Sigmoid colon (tissue), 7 donors: Measurements from ENCODE around the gene MAD1L1. TPM values are rescaled to one million over a fixed set of nuclear protein-coding genes. Genes with fewer than 3 reads are reported as not detected.

Experiments
- DNase-seq: peaks from one replicate; pipeline ENCODE4 v3.0.0-alpha.2; 2019
- H3K27ac ChIP-seq, 4 donors: fragments of 200-600 bp; sonication (generic); one replicate each; pipeline ENCODE4 v1.5.1; 2016 to 2019; ENCODE audit warnings: mild to moderate bottlenecking in 1 of 4
- H3K27me3 ChIP-seq, 3 donors: fragments of 200-600 bp; sonication (generic); one replicate each; pipeline ENCODE4 v1.5.1; 2019; ENCODE audit warnings: mild to moderate bottlenecking in 1 of 3
- H3K36me3 ChIP-seq, 4 donors: fragments of 200-600 bp; sonication (generic); one replicate each; pipeline ENCODE4 v1.5.1; 2016 to 2019
- H3K4me1 ChIP-seq, 4 donors: fragments of 200-600 bp; sonication (generic); one replicate each; pipeline ENCODE4 v1.5.1; 2017 to 2019
- H3K4me3 ChIP-seq, 4 donors: fragments of 200-600 bp; sonication (generic); one replicate each; pipeline ENCODE4 v1.5.1; 2017 to 2019; ENCODE audit warnings: mild to moderate bottlenecking in 2 of 4, moderate library complexity in 1 of 4
- H3K9me3 ChIP-seq, 4 donors: fragments of 200-600 bp in 3 of 4; sonication (generic) in 3 of 4; one replicate each; pipeline versions ENCODE4 v1.5.1 to v1.6.1; 2013 to 2019
- CTCF ChIP-seq, 4 experiments: fragments of 450-650 bp in 3 of 4; fragments of 200-600 bp in 1 of 4; IDR thresholded peaks; one replicate each; pipeline ENCODE4 v1.5.1; 2016 to 2019; ENCODE audit warnings: antibody characterized with exemption in 4 of 4, mild to moderate bottlenecking in 3 of 4, moderate library complexity in 2 of 4
- EP300 ChIP-seq, 4 donors: sonication (generic); formaldehyde crosslinking; IDR thresholded peaks; one replicate each; pipeline ENCODE4 v1.6.1; 2017; ENCODE audit warnings: antibody characterized with exemption in 4 of 4
- POLR2A ChIP-seq, 2 donors: fragments of 450-650 bp; IDR thresholded peaks; one replicate each; pipeline ENCODE4 v1.6.1; 2016; ENCODE audit warnings: antibody characterized with exemption in 2 of 2, mild to moderate bottlenecking in 2 of 2, moderate library complexity in 2 of 2
- POLR2AphosphoS5 ChIP-seq, 4 donors: sonication (generic); formaldehyde crosslinking; IDR thresholded peaks; one replicate each; pipeline ENCODE4 v1.6.1; 2017; ENCODE audit warnings: antibody characterized with exemption in 4 of 4
- WGBS, 2 donors: extraction: QIAGEN DNeasy Blood & Tissue Kit; methylation state at CpG; one replicate each; pipeline ENCODE4 v1.1.7; 2013; 5-methylcytosine and 5-hydroxymethylcytosine counted together
- intact Hi-C: fragments of 100-400 bp; cut with DNase I; formaldehyde crosslinking; loops from one replicate; pipeline ENCODE4 v1.15.1; 2023
- polyA plus RNA-seq, 3 donors: library from polyadenylated mRNA; stranded (reverse); fragments of 200-250 nt; gene quantifications; one replicate each; pipeline ENCODE4 v1.2.3, GENCODE V29; 2013
- total RNA-seq, 4 donors: library from RNA; depleted of rRNA; stranded (reverse); fragments of >200 nt; gene quantifications; one replicate each; pipeline ENCODE4 v1.1.0, GENCODE V29; 2016
- donor health status: healthy with polysubstance abuse.
- donor health status: Bipolar disorder and iron deficiency.
- donor health status: healthy.

MAD1L1 gene
- total and polyA plus RNA-seq, 7 donors = 10.2 to 38.4 (median 20.6) TPM

- Histone ChIP-seq H3K9me3 (no peaks in the 10 kb centered on the region), H3K27ac (peak overlapping the region in 2 of 4 donors; percentile 16 to 36), H3K27me3 (no peaks in the 10 kb centered on the region), H3K4me3 (no peak overlapping the region), H3K36me3 (peaks cover 0 to 7% (median 0%) of the 10 kb centered on the region in 4 donors), H3K4me1 (no peaks in the 10 kb centered on the region)
- TF ChIP-seq POLR2A (IDR thresholded peaks at IDR 0.05) = no peak
- TF ChIP-seq POLR2AphosphoS5 (IDR thresholded peaks at IDR 0.05) = peak in 1 of 4 donors; percentile 31
- intact Hi-C loops = no loop called here
- DNase-seq = no peak
- 41 to 68% methylated on average over 24 of the region's 24 CpGs for WGBS, 2 donors
Observed at GRCh38 chr7:2248984-2249694, 16.4 kb upstream of the MAD1L1 start.

- intact Hi-C loops = no loop called here
- no peak for DNase-seq
- H3K4me1 ChIP-seq = peaks cover 0 to 7% (median 7%) of the 10 kb centered on the region in 4 donors
- 83% methylated on average over 36 of the region's 36 CpGs for WGBS, 2 donors
- H3K27ac ChIP-seq = no peak overlapping the region
- no peak overlapping the region for H3K4me3 ChIP-seq
- no peaks in the 10 kb centered on the region for H3K36me3 ChIP-seq
- no peak for TF ChIP-seq POLR2A (IDR thresholded peaks at IDR 0.05)
- TF ChIP-seq POLR2AphosphoS5 (IDR thresholded peaks at IDR 0.05) = no peak
- TF ChIP-seq EP300 (IDR thresholded peaks at IDR 0.05) = no peak
- peak in 3 of 4 experiments; percentile 20 to 56 (median 50) for TF ChIP-seq CTCF (IDR thresholded peaks at IDR 0.05)
- no peaks in the 10 kb centered on the region for H3K27me3 ChIP-seq
- no peaks in the 10 kb centered on the region for H3K9me3 ChIP-seq
Observed at GRCh38 chr7:2247141-2247995, 14.6 kb upstream of the MAD1L1 start.

DNA sequence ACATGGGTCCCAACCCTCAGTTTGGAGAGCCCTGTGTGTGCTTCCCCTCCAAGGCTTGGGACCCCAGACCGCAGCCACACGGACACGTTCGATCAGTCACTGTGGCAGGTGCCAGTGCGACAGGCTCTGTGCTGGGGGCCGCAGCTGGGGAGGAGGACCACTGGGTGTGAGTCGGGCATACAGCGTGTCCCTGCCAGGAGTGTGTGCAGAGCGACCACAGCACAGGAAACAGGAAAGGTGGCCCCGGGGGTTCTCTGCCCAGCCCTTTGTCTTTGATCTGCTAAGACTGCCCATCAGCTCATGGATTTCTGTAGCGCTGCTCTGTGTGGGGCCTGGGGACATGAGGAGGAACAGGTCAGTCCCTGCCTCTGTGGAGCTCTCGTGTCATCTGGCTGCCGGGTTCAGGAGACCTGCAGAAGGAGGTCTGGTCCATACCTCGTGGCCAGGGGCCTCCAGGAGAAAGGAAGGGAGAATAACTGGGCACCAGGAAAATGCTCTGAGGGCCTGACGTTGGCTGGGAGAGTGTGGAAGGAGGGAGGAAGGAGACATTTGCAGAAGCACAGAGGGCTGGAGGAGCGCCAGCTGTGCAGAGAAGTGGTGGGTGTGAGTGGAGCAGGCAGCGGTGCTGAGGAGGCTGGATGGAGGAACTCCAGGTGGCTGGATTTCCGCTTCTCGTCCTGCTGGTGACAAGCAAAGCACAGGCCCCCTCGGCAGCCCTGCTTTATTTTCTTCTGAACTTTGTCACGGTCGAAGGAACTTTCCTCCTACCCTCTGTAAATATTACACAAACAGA is 13.3 kb upstream of the MAD1L1 start:
- Histone ChIP-seq H3K9me3 (no peaks in the 10 kb centered on the region), H3K27me3 (no peaks in the 10 kb centered on the region), H3K4me3 (no peak overlapping the region), H3K36me3 (no peaks in the 10 kb centered on the region), H3K27ac (no peak overlapping the region), H3K4me1 (peaks cover 0 to 15% (median 13%) of the 10 kb centered on the region in 4 donors)
- TF ChIP-seq CTCF (IDR thresholded peaks at IDR 0.05) = no peak
- TF ChIP-seq POLR2AphosphoS5 (IDR thresholded peaks at IDR 0.05) = no peak
- no peak for TF ChIP-seq POLR2A (IDR thresholded peaks at IDR 0.05)
- no peak for TF ChIP-seq EP300 (IDR thresholded peaks at IDR 0.05)
- 54 to 85% methylated on average over 22 of the region's 22 CpGs for WGBS, 2 donors
- no peak for DNase-seq
- intact Hi-C loops = no loop called here

DNA sequence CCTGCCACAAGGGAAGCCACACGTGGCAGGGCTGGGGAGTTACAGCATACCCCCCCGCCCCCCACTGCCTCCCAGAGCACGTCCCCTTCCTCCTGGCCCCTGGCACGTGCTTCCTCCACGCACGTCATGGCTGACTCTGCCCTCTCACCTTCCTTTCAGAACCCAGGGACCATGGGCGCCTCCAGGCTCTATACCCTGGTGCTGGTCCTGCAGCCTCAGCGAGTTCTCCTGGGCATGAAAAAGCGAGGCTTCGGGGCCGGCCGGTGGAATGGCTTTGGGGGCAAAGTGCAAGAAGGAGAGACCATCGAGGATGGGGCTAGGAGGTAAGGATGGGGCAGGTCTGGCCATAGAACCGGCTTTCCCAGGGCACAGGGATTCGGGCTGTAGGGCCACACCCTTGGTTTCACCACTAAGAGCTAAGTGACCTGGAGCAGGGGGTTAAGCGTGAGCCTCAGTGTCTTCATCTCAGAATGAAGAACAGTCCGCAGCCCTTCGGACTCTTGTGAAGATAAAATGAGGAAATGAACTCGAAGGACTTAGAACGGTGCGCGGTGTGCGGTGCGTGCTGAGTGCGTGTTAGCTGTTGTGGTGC is 11.8 kb upstream of the MAD1L1 start:
- Histone ChIP-seq H3K4me1 (peaks cover 0 to 21% (median 20%) of the 10 kb centered on the region in 4 donors), H3K36me3 (peaks cover 0 to 2% (median 0%) of the 10 kb centered on the region in 4 donors), H3K9me3 (no peaks in the 10 kb centered on the region), H3K4me3 (no peak overlapping the region), H3K27ac (no peak overlapping the region), H3K27me3 (no peaks in the 10 kb centered on the region)
- no peak for DNase-seq
- TF ChIP-seq EP300 (IDR thresholded peaks at IDR 0.05) = no peak
- TF ChIP-seq CTCF (IDR thresholded peaks at IDR 0.05) = no peak
- TF ChIP-seq POLR2A (IDR thresholded peaks at IDR 0.05) = no peak
- no peak for TF ChIP-seq POLR2AphosphoS5 (IDR thresholded peaks at IDR 0.05)
- intact Hi-C loops = loop anchor here (5.0 kb wide), 1 partner anchor 68 kb away; the partner anchor contains the start of gene SNX8
- WGBS, 2 donors = 82% methylated on average over 25 of the region's 25 CpGs
